Measurements from ENCODE around the gene PLAC8. TPM values are rescaled to one million over a fixed set of nuclear protein-coding genes. Genes with fewer than 3 reads are reported as not detected.
"Not testable (repeated sequence)": the region's sequence is repeated elsewhere in the genome, so short reads cannot be mapped to it uniquely, and the experiment has no call there.

PLAC8 gene
- total RNA-seq, 1 donor from 2014 or later: not detected

- peaks cover 7% of the 10 kb centered on the region for H3K4me1 ChIP-seq
- H3K36me3 ChIP-seq: no peaks in the 10 kb centered on the region
- no peak overlapping the region for H3K4me3 ChIP-seq
- H3K27me3 ChIP-seq: no peaks in the 10 kb centered on the region
- H3K9me3 ChIP-seq: no peaks in the 10 kb centered on the region
- no peak overlapping the region for H3K27ac ChIP-seq
- intact Hi-C loops (cut with DNase I): no loop called here
- no peak for DNase-seq (ENCODE audit: extremely low spot score in 2 of 2)
- TF ChIP-seq CTCF (IDR thresholded peaks at IDR 0.05) (no peak), POLR2A (IDR thresholded peaks at IDR 0.05) (no peak), POLR2AphosphoS5 (IDR thresholded peaks at IDR 0.05; ENCODE audit: insufficient read depth in 1 of 2, low read depth in 1 of 2) (no peak)
Measured at GRCh38 chr4:83112231-83112630, 2.3 kb downstream of the PLAC8 start.

- H3K9me3 ChIP-seq; H3K4me3 ChIP-seq; H3K27me3 ChIP-seq; H3K27ac ChIP-seq; intact Hi-C loops (cut with DNase I); DNase-seq (ENCODE audit: extremely low spot score in 2 of 2); H3K36me3 ChIP-seq; H3K4me1 ChIP-seq: not testable (repeated sequence)
Measured at GRCh38 chr4:83111751-83112141, 2.8 kb downstream of the PLAC8 start.

DNA sequence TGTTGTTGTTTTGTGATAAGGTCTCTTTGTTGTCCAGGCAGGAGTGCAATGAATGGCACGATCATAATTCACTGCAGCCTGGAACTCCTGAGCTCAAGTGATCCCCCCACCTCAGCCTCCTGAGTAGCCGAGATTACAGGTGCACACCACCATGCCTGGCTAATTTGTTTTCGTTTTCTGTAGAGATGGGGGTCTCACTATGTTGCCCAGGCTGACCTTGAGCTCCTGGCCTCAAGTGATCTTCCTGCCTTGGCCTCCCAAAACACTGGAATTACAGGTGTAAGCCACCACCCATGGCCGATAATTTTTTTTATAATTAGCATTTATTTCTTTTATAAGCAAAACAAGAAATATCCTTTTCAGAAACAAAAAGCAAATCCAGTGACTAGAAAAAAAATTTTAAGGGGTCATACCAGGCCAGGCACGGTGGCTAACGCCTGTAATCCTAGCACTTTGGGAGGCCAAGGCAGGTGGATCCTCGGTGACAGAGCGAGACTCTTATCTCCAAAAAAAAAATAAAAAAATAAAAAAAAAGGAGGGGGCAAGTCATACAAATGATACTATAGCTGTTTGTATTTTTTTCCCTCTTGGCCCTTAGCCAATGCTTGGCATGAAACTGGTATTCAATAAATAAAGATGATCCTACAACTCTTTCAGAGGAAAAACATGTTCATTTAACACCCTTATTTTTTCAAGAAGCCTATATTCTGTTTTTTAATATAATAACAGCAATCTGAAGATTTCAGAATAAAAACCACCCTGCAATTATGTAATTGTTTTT lies 3.4 kb downstream of the PLAC8 start:
- H3K9me3 ChIP-seq: no peaks in the 10 kb centered on the region
- H3K27me3 ChIP-seq: no peaks in the 10 kb centered on the region
- H3K36me3 ChIP-seq: no peaks in the 10 kb centered on the region
- intact Hi-C loops (cut with DNase I): no loop called here
- no peak for DNase-seq (ENCODE audit: extremely low spot score in 2 of 2)
- TF ChIP-seq CTCF (IDR thresholded peaks at IDR 0.05) (no peak), POLR2AphosphoS5 (IDR thresholded peaks at IDR 0.05; ENCODE audit: insufficient read depth in 1 of 2, low read depth in 1 of 2) (no peak), POLR2A (IDR thresholded peaks at IDR 0.05) (no peak)
- H3K4me3 ChIP-seq: peak overlapping the region in 1 of 2 donors; percentile 60
- peaks cover 7% of the 10 kb centered on the region for H3K4me1 ChIP-seq
- no peak overlapping the region for H3K27ac ChIP-seq

DNA sequence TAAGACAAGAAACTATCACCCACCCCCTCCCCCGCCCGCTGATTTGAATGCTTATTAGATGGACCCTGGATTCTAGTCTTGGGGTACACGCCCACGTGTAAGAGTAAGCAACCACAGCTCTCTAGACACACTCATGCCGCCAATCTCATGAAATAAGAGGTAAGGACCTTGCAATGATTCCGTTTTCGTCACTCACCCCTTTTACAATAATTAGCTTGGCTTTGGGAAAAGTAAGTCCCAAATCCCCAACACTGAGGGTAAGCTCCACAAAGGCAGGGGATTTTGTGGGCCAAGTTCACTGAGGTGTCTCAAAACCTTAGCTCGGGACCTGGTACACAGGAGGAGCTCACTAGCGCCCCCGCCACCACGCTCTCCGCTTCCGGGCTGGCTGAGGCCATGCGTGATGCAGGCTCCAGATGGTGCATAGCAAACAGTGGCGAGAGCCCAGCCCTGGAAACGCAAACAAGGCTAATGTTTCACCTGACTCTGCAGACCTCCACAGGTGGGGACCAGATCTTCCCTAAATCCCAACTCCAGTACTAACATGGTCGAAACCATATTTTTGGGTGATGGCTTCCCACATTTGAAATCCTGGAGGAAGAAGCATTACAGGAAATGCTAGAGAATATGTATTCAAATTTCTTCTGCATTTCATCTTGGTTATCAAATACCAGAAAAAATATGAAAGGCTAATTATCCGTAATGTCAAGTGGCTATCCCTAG lies 4.1 kb downstream of the PLAC8 start:
- Histone ChIP-seq H3K27me3 (no peaks in the 10 kb centered on the region), H3K36me3 (no peaks in the 10 kb centered on the region), H3K27ac (peak overlapping the region; percentile 68), H3K9me3 (no peaks in the 10 kb centered on the region), H3K4me1 (peaks cover 7% of the 10 kb centered on the region), H3K4me3 (peak overlapping the region; percentile 57 to 60)
- TF ChIP-seq POLR2AphosphoS5 (IDR thresholded peaks at IDR 0.05; ENCODE audit: insufficient read depth in 1 of 2, low read depth in 1 of 2) (peak in 1 of 2 donors; percentile 68), CTCF (IDR thresholded peaks at IDR 0.05) (peak in 1 of 3 experiments; percentile 48), POLR2A (IDR thresholded peaks at IDR 0.05) (no peak)
- intact Hi-C loops (cut with DNase I): no loop called here
- DNase-seq (ENCODE audit: extremely low spot score in 2 of 2): no peak

DNA sequence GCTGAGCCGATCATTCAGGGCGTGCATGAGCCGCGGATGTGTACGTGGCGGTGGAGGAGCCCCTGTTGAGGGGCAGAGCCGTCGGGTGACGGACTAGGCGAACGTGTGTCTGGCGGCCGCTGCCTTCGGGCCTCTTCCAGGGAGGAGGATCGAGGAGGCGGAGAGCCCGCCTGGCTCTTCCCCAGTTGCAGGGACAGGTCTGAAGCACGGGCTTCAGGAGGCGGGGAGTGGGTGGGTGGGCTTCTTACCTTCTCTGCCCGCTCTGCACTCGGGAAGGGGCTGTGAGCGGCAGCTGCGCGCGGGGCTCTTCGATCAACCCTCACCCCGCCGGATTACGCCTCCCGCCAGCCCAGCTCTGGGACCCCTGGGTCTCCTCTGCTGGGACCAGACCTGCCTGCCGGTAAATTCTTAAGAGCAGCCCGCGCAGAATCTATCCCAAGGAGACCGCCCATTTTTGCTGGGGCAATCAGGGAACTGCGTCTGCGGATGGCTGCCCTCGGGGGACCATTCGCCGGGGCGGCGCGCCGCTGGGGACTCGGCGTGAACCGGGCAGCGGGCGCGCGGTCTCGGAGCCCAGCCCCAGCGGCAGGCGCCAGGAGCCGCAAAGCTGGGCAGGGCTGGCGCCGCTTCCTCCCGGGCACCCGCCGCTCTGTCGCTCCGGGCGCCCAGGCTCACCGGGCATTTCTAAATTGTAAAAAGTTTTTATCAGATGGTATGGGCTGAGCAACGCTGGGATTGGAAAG lies 4.9 kb downstream of the PLAC8 start:
- H3K4me3 ChIP-seq: peak overlapping the region; percentile 57 to 60
- intact Hi-C loops (cut with DNase I): no loop called here
- no peak for DNase-seq (ENCODE audit: extremely low spot score in 2 of 2)

More for the DNA sequence above, 4.9 kb downstream of the PLAC8 start:
- TF ChIP-seq CTCF (IDR thresholded peaks at IDR 0.05) (no peak), POLR2A (IDR thresholded peaks at IDR 0.05) (no peak), POLR2AphosphoS5 (IDR thresholded peaks at IDR 0.05; ENCODE audit: insufficient read depth in 1 of 2, low read depth in 1 of 2) (no peak)
- Histone ChIP-seq H3K27ac (peak overlapping the region; percentile 68), H3K9me3 (no peaks in the 10 kb centered on the region), H3K27me3 (no peaks in the 10 kb centered on the region), H3K4me1 (peaks cover 7% of the 10 kb centered on the region), H3K36me3 (no peaks in the 10 kb centered on the region)
